NCI-H2171 treated with DMSO at 0.1 percent for 48 hours (cell line): Measurements from ENCODE around the gene RRP1.
A peak's percentile ranks its signal among the peaks of the same experiment; 100 is the strongest.
"Not testable (repeated sequence)": the region's sequence is repeated elsewhere in the genome, so short reads cannot be mapped to it uniquely, and the experiment has no call there.

ENCODE experiments used
- DNase-seq: peaks from one replicate; lab custom pipeline; 2025; lab: John Stamatoyannopoulos, UW

RRP1 gene

GRCh38 chr21:43840259-43840658 lies 50.9 kb downstream of the RRP1 start:
- no peak for DNase-seq

GRCh38 chr21:43842742-43843141 lies 53.4 kb downstream of the RRP1 start:
- no peak for DNase-seq

DNA sequence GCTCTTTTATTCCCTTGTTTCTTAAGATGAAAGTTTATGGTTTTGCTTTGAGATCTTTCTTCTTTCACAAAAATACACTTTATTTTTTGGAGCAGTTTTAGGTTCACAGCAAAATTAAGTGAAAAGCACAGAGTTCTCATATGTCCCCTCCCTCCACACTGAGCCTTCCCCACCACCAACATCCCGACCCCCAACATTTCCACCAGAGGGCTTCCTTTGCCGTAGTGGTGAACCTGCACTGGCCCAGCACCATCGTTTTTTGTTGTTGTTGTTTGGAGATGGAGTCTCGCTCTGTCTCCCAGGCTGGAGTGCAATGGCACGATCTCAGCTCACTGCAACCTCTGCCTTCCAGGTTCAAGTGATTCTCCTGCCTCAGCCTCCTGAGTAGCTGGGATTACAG lies 55.5 kb downstream of the RRP1 start:
- DNase-seq: not testable (repeated sequence)

- no peak for DNase-seq
These were observed 56.0 kb downstream of the RRP1 start for GRCh38 chr21:43845386-43845785.

- no peak for DNase-seq
These were observed 57.1 kb downstream of the RRP1 start for GRCh38 chr21:43846430-43846829.

DNA sequence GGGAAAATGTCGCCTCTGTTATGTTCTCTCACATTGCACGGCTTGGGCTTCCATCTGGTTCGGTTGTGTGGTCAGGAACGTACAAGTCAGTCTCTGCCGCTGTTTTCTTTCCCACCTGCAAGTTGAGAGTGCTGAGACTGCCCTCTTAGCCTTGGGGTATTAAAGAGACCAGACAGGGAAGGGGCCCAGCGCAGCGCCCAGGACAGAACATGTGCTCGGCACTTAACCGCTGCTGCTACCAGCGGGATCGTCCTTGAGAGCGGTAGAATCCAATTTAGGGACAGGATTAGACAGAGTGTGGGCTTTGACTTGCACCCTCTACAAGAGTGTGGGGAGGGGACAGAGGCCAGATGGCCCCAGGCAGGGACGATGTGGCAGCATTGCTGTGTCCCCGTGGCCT lies 57.9 kb downstream of the RRP1 start:
- DNase-seq: no peak

DNA sequence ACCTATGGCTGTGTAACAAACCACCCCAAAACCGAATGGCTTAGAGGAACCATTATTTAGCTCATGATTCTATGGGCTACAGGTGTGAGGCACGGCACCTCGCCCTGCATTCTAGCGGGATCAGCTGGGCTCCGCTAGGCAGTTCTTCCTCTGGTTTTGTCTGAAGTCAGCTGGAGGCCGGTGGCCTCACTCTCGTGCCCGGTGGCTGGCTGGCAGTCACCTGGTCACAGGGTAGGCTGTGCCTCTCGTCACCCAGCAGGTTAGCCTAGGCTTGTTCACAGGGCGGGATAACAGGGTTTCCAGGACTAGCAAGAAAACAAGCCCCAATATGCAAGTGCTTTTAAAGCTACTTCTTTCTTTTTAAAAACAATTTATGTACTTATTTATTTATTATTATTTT lies 59.4 kb downstream of the RRP1 start:
- DNase-seq: no peak

DNA sequence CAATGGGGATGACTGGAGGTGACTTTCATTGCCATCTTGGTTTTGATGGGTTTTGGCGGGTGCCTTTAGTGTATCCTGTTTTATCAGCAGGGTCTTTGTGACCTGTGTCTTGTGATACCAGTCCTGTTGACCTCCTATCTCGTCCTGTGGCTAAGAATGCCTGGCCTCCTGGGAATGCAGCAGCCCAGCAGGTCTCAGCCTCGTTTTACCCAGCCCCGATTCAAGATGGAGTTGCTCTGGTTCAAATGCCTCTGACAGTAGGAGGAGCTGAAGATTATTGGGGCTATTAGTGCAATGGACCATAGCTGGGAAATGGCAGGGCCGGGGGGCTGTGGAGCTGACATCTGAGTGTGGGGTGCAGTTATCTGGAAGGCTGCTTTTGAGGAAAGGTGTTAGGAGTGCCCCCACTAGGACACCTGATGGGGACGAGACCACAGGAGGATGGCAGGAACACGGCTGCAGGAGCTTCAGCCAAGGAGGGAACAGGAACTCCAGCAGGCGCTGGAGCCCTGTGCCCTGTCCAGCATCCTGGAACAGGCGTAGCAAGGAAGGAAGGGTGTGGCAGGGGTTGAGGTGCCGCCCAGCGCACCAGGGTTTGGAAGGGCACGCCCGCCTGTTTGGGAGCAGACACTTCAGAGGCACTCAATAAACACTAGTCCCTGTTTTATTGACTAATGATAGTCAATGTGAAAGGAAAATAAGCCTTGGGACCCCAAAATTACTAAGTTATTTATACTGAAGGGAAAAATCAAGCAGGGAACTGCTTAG lies 60.3 kb downstream of the RRP1 start:
- no peak for DNase-seq

DNA sequence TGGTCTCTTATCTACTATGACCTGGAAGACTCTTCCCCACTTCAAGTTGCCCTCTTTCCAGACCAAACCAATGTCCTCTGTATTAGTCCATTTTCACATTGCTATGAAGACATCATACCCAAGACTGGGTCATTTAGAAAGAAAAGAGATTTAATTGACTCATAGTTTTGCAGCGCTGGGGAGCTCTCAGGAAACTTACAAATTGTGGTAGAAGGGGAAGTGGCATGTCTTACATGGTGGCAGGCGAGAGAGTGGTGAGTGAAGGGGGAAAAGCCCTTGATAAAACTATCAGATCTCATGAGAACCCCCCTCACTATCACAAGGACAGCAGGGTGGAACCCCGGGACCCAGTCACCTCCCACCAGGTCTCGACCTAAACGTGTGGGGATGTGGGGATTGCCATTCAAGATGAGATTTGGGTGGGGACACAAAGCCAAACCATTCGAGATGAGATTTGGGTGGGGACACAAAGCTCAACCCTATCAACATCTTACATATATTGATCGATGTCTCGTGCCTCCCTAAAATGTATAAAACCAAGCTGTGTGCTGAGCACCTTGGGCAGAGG lies 61.4 kb downstream of the RRP1 start:
- DNase-seq: no peak

DNA sequence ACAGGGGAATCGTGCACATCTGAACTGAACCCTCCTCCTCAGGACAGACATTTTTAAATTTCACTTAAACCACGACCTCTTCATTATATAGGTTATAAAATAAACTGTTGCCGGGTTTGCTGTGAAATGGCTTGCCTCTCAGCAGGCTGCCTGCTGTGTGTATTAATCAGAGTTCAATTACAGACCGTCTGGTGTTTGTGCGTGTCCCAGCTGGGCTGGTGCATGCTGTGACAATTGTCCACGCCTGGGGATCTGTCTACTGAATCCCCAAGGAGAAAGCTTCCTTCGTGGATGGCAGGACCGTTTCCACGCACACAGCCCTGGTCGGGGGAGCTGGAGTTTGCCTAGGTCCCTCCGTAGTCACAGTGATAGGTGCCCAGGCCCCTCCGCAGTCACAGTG lies 62.2 kb downstream of the RRP1 start:
- peak; percentile 87 for DNase-seq

- DNase-seq: peak; percentile 93
These were observed 64.7 kb downstream of the RRP1 start for GRCh38 chr21:43853851-43854772.
